ENCODE measurements around the gene C4orf50.

DNA sequence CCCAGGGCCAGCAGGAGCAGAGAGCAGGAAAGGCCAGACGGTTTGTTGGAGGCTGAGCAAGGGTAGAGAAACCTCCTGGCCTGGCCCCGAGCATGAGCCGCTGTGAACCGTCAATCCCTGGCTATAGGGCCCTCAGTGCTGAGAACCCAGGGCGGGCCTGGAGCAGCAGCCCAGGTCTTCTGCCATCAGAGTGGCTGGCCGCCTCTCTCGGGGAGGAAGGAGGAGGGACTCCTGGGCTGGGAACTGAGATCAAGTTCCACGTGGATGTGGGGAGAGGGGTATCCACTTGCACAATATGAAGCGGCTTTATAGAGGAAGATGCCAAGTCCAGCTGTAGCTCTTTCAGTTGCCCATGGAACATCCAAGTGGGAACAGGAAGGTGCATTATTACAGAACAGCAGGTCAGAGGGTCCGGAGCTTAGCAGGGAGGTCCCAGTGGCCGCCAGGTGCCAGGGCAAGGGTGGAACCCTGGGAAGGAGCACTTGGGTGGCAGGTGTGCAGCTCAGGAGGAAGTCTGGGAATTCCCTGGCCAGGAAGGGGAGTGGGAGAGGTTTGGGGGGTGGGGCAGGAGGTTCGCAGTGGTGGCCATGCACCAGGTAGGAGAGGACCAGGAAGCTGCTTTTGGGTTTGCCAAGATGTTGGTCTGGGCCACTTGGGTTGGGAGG is 93.6 kb downstream of the C4orf50 start:
- no peak for TF ChIP-seq FOXM1 (IDR thresholded peaks at IDR 0.05; ENCODE audit: borderline replicate concordance)
- no peak for TF ChIP-seq LEF1 (IDR thresholded peaks at IDR 0.05; ENCODE audit: borderline replicate concordance)
- TF ChIP-seq SP1 (IDR thresholded peaks at IDR 0.05) = no peak
- TF ChIP-seq FOXK2 (IDR thresholded peaks at IDR 0.05) = no peak
- TF ChIP-seq ELF4 (IDR thresholded peaks at IDR 0.05) = no peak
- TF ChIP-seq ZNF384 (IDR thresholded peaks at IDR 0.05) = no peak
- no peak for TF ChIP-seq CTBP1 (IDR thresholded peaks at IDR 0.05; ENCODE audit: borderline replicate concordance)
- TF ChIP-seq SUZ12 (IDR thresholded peaks at IDR 0.05) = no peak
- TF ChIP-seq L3MBTL2 (conservative IDR thresholded peaks at IDR 0.05) = no peak
- TF ChIP-seq BHLHE40 (IDR thresholded peaks at IDR 0.05; ENCODE audit: borderline replicate concordance) = no peak
- no peak for TF ChIP-seq NFRKB (IDR thresholded peaks at IDR 0.05)
